Spinal cord (tissue), 10 donors: ENCODE results near the gene TTLL7. TPM values are rescaled to one million over a fixed set of nuclear protein-coding genes. Genes with fewer than 3 reads are reported as not detected.

Source experiments
- DNase-seq, 6 donors: peaks; one replicate each; pipeline versions ENCODE4 v3.0.0 to v3.0.0-alpha.2; 2013 to 2015; ENCODE audit warnings: low spot score in 6 of 6, low read depth in 4 of 6
- H3K27ac ChIP-seq: one replicate; pipeline ENCODE4 v1.5.1; 2013; ENCODE audit warnings: low read depth, low read length, control low read depth
- H3K27me3 ChIP-seq: one replicate; pipeline ENCODE4 v1.6.1; 2013; ENCODE audit warnings: low read length; ENCODE audit not compliant: control insufficient read depth, insufficient read depth
- H3K36me3 ChIP-seq: one replicate; pipeline ENCODE4 v1.6.1; 2013; ENCODE audit warnings: low read length; ENCODE audit not compliant: control insufficient read depth, insufficient read depth
- H3K4me1 ChIP-seq: one replicate; pipeline ENCODE4 v1.6.1; 2013; ENCODE audit warnings: low read length; ENCODE audit not compliant: control insufficient read depth, insufficient read depth
- H3K4me3 ChIP-seq: one replicate; pipeline ENCODE4 v1.5.1; 2013; ENCODE audit warnings: low read depth, low read length, control low read depth
- H3K9me3 ChIP-seq: one replicate; pipeline ENCODE4 v1.6.1; 2013; ENCODE audit warnings: low read length; ENCODE audit not compliant: control insufficient read depth, insufficient read depth
- WGBS: methylation state at CpG from one replicate; pipeline ENCODE4 v1.1.5; 2013; ENCODE audit warnings: missing lambda C conversion rate; ENCODE audit not compliant: insufficient coverage; 5-methylcytosine and 5-hydroxymethylcytosine counted together
- polyA plus RNA-seq, 2 donors: library from polyadenylated mRNA; unstranded; fragments of 120-200 nt; gene quantifications; one replicate each; pipeline ENCODE4 v1.2.1, GENCODE V29; 2013; ENCODE audit not compliant: insufficient read length in 2 of 2
- total RNA-seq, 2 donors: library from RNA; depleted of rRNA in 1 of 2; stranded (reverse); fragments of 120-200 nt in 1 of 2; fragments of >200 nt in 1 of 2; gene quantifications; one replicate each; pipeline versions ENCODE4 v1.2.3 to v1.2.4, GENCODE V29; 2013 to 2014
- donor health status: healthy.

TTLL7 gene
- total and polyA plus RNA-seq, 4 donors = 29.0 to 94.0 (median 38.1) TPM

- no peak for DNase-seq
- no peaks in the 10 kb centered on the region for H3K9me3 ChIP-seq
- no peaks in the 10 kb centered on the region for H3K36me3 ChIP-seq
- no peak overlapping the region for H3K4me3 ChIP-seq
- no CpG with 5 or more reads among the region's 1 CpG for WGBS
- H3K4me1 ChIP-seq = no peaks in the 10 kb centered on the region
- H3K27ac ChIP-seq = no peak overlapping the region
- H3K27me3 ChIP-seq = no peaks in the 10 kb centered on the region
Measured at GRCh38 chr1:84019217-84019616, 20.3 kb upstream of the TTLL7 start.

DNA sequence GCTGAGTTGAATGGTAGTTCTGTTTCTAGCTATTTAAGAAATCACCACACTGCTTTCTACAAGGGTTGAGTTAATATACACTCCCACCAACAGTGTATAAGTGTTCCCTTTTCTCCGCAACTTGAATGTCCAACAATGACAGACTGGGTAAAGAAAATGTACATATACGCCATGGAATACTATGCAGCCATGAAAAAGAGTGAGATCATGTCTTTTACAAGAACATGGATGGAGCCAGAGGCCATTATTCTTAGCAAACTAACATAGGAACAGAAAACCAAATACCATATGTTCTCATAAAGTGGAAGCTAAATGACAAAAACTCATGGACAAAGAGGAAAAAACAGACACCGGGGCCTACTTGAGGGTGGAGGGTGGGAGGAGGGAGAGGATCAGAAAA, 14.8 kb upstream of the TTLL7 start:
- Histone ChIP-seq H3K27me3 (no peaks in the 10 kb centered on the region), H3K36me3 (no peaks in the 10 kb centered on the region), H3K4me3 (no peak overlapping the region), H3K9me3 (no peaks in the 10 kb centered on the region), H3K4me1 (no peaks in the 10 kb centered on the region), H3K27ac (no peak overlapping the region)
- DNase-seq = no peak
- 100% methylated on average over 1 of the region's 3 CpGs for WGBS

- no CpG with 5 or more reads among the region's 3 CpGs for WGBS
- no peaks in the 10 kb centered on the region for H3K9me3 ChIP-seq
- H3K36me3 ChIP-seq = no peaks in the 10 kb centered on the region
- no peak for DNase-seq
- H3K27me3 ChIP-seq = no peaks in the 10 kb centered on the region
- no peak overlapping the region for H3K4me3 ChIP-seq
- no peaks in the 10 kb centered on the region for H3K4me1 ChIP-seq
- no peak overlapping the region for H3K27ac ChIP-seq
Measured at GRCh38 chr1:84012018-84012417, 13.1 kb upstream of the TTLL7 start.

- Histone ChIP-seq H3K9me3 (no peaks in the 10 kb centered on the region), H3K27me3 (no peaks in the 10 kb centered on the region), H3K27ac (no peak overlapping the region), H3K4me3 (no peak overlapping the region), H3K4me1 (no peaks in the 10 kb centered on the region), H3K36me3 (no peaks in the 10 kb centered on the region)
- DNase-seq = no peak
- WGBS = 71% methylated on average over 1 of the region's 1 CpG
Measured at GRCh38 chr1:84010136-84010535, 11.2 kb upstream of the TTLL7 start.

DNA sequence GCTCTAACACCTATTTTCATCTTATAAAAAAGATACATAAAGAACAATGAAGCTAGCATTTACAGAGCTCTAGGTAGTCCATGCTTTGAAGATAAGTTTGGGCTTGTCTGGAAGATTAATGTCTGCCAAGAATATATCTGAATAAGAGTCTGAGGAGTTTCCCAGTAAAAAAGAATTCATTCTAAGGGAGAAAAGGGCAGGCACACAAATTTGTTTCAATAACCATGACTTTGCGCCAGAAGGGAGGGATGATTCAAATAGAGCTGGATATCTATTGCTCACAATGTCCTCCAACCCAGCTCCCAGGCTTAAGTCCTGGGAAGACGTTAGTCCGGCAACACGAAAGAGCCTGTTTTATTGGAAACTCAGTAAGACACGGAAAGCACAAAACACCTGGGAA, 9.7 kb upstream of the TTLL7 start:
- no peak overlapping the region for H3K27ac ChIP-seq
- H3K4me1 ChIP-seq = no peaks in the 10 kb centered on the region
- H3K27me3 ChIP-seq = no peaks in the 10 kb centered on the region
- 81% methylated on average over 4 of the region's 5 CpGs for WGBS
- no peaks in the 10 kb centered on the region for H3K36me3 ChIP-seq
- H3K9me3 ChIP-seq = no peaks in the 10 kb centered on the region
- no peak for DNase-seq
- no peak overlapping the region for H3K4me3 ChIP-seq

DNA sequence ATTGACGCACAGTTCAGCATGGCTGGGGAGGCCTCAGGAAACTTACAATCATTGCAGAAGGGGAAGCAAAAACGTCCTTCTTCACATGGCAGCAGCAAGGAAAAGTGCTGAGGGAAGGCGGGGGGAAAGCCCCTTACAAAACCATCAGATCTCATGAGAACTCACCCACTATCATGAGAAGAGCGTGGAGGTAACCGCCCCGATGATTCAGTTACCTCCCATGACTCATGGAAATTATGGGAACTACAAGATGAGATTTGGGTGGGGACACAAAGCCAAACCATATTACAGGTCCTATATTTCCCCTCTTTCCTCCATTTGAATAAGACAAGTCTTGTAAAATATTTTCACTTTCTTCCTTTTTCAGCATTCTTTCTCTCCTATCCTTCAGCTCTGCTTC, 7.7 kb upstream of the TTLL7 start:
- Histone ChIP-seq H3K4me1 (no peaks in the 10 kb centered on the region), H3K27ac (no peak overlapping the region), H3K27me3 (no peaks in the 10 kb centered on the region), H3K4me3 (no peak overlapping the region), H3K36me3 (no peaks in the 10 kb centered on the region), H3K9me3 (no peaks in the 10 kb centered on the region)
- WGBS = no CpG with 5 or more reads among the region's 6 CpGs
- DNase-seq = no peak

DNA sequence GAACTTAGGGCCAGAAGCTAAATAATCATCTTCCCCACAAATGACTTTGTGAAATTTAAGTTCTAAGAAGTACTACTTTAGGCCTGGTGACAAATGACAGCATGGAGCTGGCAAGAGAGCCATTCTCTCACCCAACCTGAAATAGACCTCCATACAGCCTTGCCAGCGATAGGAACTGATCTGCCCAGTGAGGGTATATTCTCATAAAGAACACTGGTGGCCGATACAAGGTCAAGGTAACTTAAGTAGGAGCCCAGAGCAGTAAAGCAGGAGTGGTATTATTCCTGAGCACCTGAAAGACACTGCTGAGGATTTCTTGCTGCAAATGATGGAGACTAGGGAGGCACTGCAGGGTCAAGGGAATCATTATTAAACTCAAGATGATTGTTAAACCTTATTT, 2.6 kb upstream of the TTLL7 start:
- Histone ChIP-seq H3K36me3 (no peaks in the 10 kb centered on the region), H3K9me3 (no peaks in the 10 kb centered on the region), H3K27me3 (no peaks in the 10 kb centered on the region), H3K4me3 (no peak overlapping the region), H3K27ac (no peak overlapping the region), H3K4me1 (no peaks in the 10 kb centered on the region)
- no CpG with 5 or more reads among the region's 2 CpGs for WGBS
- no peak for DNase-seq

DNA sequence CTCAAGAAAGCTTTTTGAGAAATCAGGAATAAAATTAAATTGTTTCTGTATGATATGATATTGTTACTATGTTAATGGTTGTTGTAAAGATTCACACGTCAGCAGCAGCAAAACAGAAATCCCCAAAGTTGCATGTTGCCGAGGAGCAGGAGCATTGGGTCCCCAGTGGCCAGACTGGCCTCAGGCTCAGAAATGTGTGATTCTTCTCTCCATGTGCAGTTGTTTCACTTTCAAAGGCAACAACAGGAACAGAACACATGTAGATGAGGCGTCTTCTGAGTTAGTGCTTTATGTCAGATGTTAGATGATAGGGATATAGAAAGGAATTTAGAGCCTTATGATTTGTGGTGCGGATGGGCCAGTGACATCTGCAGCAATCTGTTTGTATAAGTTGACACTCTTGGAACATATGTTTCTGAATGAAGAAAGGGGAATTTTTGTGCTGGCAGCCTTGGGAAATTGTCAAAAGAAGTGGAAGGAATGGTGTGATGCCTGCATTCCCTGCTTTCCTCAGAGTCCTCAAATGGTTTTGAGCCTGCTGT, 2.1 kb upstream of the TTLL7 start:
- Histone ChIP-seq H3K36me3 (no peaks in the 10 kb centered on the region), H3K4me3 (no peak overlapping the region), H3K27me3 (no peaks in the 10 kb centered on the region), H3K4me1 (no peaks in the 10 kb centered on the region), H3K27ac (no peak overlapping the region), H3K9me3 (no peaks in the 10 kb centered on the region)
- 84% methylated on average over 4 of the region's 4 CpGs for WGBS
- peak in 1 of 6 donors; percentile 5 for DNase-seq

GRCh38 chr1:84000196-84000885, 1.4 kb upstream of the TTLL7 start:
- 71% methylated on average over 1 of the region's 8 CpGs for WGBS
- Histone ChIP-seq H3K9me3 (no peaks in the 10 kb centered on the region), H3K27ac (no peak overlapping the region), H3K27me3 (no peaks in the 10 kb centered on the region), H3K4me3 (no peak overlapping the region), H3K4me1 (no peaks in the 10 kb centered on the region), H3K36me3 (no peaks in the 10 kb centered on the region)
- DNase-seq = peak in 2 of 6 donors; percentile 6 to 8

DNA sequence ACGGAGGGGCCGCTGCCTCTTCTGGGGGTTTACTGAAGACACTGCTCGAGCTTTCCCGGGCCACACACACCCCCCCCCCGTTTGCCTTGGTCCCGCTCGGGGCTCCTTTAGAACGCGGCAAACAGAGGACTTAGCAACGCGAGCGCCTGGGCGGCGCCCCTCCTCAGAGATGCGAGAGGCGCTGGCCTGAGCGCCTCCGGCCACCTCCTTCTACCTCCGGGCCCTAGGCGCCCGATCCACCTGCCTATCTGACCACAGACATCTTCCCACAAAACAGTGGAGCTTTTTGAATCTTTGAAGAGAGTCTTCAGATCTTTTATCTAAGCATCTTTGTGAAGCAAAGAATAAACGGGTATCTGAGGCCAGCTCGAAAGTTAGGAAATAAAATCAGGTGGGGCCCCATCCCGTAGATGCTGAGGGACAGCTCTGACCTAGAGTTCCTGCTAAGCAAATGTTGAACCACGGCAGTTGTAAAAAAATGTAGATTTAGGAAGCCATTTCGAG, 436 bp upstream of the TTLL7 start:
- Histone ChIP-seq H3K4me3 (peak overlapping the region; percentile 81), H3K27me3 (no peaks in the 10 kb centered on the region), H3K9me3 (no peaks in the 10 kb centered on the region), H3K4me1 (no peaks in the 10 kb centered on the region), H3K36me3 (no peaks in the 10 kb centered on the region), H3K27ac (peak overlapping the region; percentile 78)
- DNase-seq = peak in 5 of 6 donors; percentile 44 to 95 (median 80)
- under 1% methylated on average over 21 of the region's 26 CpGs for WGBS
